SK-N-SH (cell line): Measurements from ENCODE around the gene CAV1. TPM values are rescaled to one million over a fixed set of nuclear protein-coding genes. Genes with fewer than 3 reads are reported as not detected.

Experiments
- CTCF ChIA-PET: fragments of 300-600, 350-600 bp; formaldehyde crosslinking; extraction: SDS; loops from one replicate; lab custom pipeline; 2021; lab: Yijun Ruan, JAX
- POLR2A ChIA-PET: fragments of 350-600 bp; sonication (Branson Sonifier 250); formaldehyde crosslinking; extraction: SDS; loops from one replicate; lab custom pipeline; 2020; ENCODE audit warnings: antibody characterized with exemption, inconsistent platforms; lab: Yijun Ruan, JAX
- DNase-seq: peaks from one replicate; pipeline ENCODE4 v3.0.0; 2012
- H2AFZ ChIP-seq: fragments of 200-600 bp; sonication (generic); 2 replicates; pipeline ENCODE4 v1.8.1; 2016; ENCODE audit warnings: antibody characterized with exemption, mild to moderate bottlenecking, low read depth
- H3F3A ChIP-seq: fragments of 200-600 bp; sonication (generic); replicated peaks from 2 replicates; pipeline ENCODE3; 2016; ENCODE audit warnings: antibody characterized with exemption, mild to moderate bottlenecking; ENCODE audit not compliant: insufficient read depth
- H3K27ac ChIP-seq, 2 experiments: fragments of 200-500 bp in 1 of 2; fragments of 200-600 bp in 1 of 2; sonication (Bioruptor generic) in 1 of 2; sonication (generic), shearing (Covaris generic) in 1 of 2; 2 replicates each; pipeline versions ENCODE4 v1.5.1 to v1.6.1; 2014 to 2016; ENCODE audit warnings: low read depth in 2 of 2, inconsistent platforms in 1 of 2, low read length in 1 of 2, mild to moderate bottlenecking in 1 of 2, mixed read lengths in 1 of 2
- H3K27me3 ChIP-seq: fragments of 200-600 bp; sonication (generic), shearing (Covaris generic); 2 replicates; pipeline ENCODE4 v1.6.1; 2016; ENCODE audit warnings: mixed run types; ENCODE audit not compliant: insufficient read depth
- H3K36me3 ChIP-seq, 2 experiments: fragments of 200-500 bp in 1 of 2; fragments of 200-600 bp in 1 of 2; sonication (Bioruptor generic) in 1 of 2; sonication (generic) in 1 of 2; replicated peaks in 1 of 2; 2 replicates each; pipeline versions ENCODE3 to v1.5.1; 2014 to 2016; ENCODE audit warnings: low read length in 1 of 2, mild to moderate bottlenecking in 1 of 2; ENCODE audit not compliant: insufficient read depth in 2 of 2, control insufficient read depth in 1 of 2
- H3K4me1 ChIP-seq, 2 experiments: fragments of 200-500 bp in 1 of 2; fragments of 200-600 bp in 1 of 2; sonication (Bioruptor generic) in 1 of 2; sonication (generic), shearing (Covaris generic) in 1 of 2; 2 replicates each; pipeline versions ENCODE4 v1.5.1 to v1.6.1; 2014 to 2016; ENCODE audit warnings: low read depth in 1 of 2, low read length in 1 of 2, mixed run types in 1 of 2; ENCODE audit not compliant: insufficient read depth in 2 of 2, control insufficient read depth in 1 of 2
- H3K4me2 ChIP-seq: fragments of 200-600 bp; sonication (generic), shearing (Covaris generic); 2 replicates; pipeline ENCODE4 v1.6.1; 2017; ENCODE audit warnings: mixed run types
- H3K4me3 ChIP-seq, 2 experiments: fragments of 200-500 bp in 1 of 2; fragments of 200-600 bp in 1 of 2; sonication (Bioruptor generic) in 1 of 2; sonication (generic), shearing (Covaris generic) in 1 of 2; 2 replicates each; pipeline versions ENCODE4 v1.5.1 to v1.8.1; 2014 to 2016; ENCODE audit warnings: low read depth in 2 of 2, inconsistent platforms in 1 of 2, low read length in 1 of 2, mild to moderate bottlenecking in 1 of 2, mixed read lengths in 1 of 2, moderate library complexity in 1 of 2
- H3K79me2 ChIP-seq: fragments of 200-600 bp; sonication (generic); 2 replicates; pipeline ENCODE4 v1.8.1; 2017; ENCODE audit warnings: mild to moderate bottlenecking; ENCODE audit not compliant: insufficient read depth
- H3K9ac ChIP-seq: fragments of 200-600 bp; sonication (generic); 2 replicates; pipeline ENCODE4 v1.6.1; 2017; ENCODE audit warnings: mixed run types
- H3K9me2 ChIP-seq: fragments of 200-600 bp; sonication (generic); 2 replicates; pipeline ENCODE4 v1.6.1; 2017; ENCODE audit warnings: mixed run types
- H3K9me3 ChIP-seq: fragments of 200-600 bp; sonication (generic); 2 replicates; pipeline ENCODE4 v1.6.1; 2017; ENCODE audit warnings: mixed run types, mild to moderate bottlenecking, moderate library complexity
- H4K20me1 ChIP-seq: fragments of 200-600 bp; sonication (generic); 2 replicates; pipeline ENCODE4 v1.6.1; 2017; ENCODE audit warnings: mild to moderate bottlenecking, mixed run types; ENCODE audit not compliant: insufficient read depth
- ELF1 ChIP-seq: IDR thresholded peaks from 2 replicates; pipeline ENCODE4 v1.4.0; 2012
- MXI1 ChIP-seq: IDR thresholded peaks from 2 replicates; pipeline ENCODE4 v1.6.1; 2012; ENCODE audit warnings: mild to moderate bottlenecking, low read depth, low read length, improper control_type of control experiment
- RCOR1 ChIP-seq: fragments of 150-350 bp; IDR thresholded peaks from 2 replicates; pipeline ENCODE4 v1.6.1; 2017; ENCODE audit warnings: antibody characterized with exemption, low read length
- polyA plus RNA-seq, 3 experiments: library from polyadenylated mRNA; depleted of rRNA; stranded (reverse); fragments of >200 nt; gene quantifications; 2 replicates each; pipeline ENCODE4 v1.2.3, GENCODE V29; 2012
- TF ChIP-seq, protein P1 (sequence below): IDR thresholded peaks from 2 replicates; pipeline ENCODE4 v1.4.0; 2012; ENCODE audit warnings: low read depth, borderline replicate concordance
- TF ChIP-seq, protein P2 (sequence below): IDR thresholded peaks from 2 replicates; pipeline ENCODE4 v1.4.0; 2012; ENCODE audit warnings: low read depth
- TF ChIP-seq, protein P3 (sequence below): fragments of 200-600 bp; sonication (generic); IDR thresholded peaks from 2 replicates; pipeline ENCODE4 v1.6.1; 2017; ENCODE audit warnings: antibody characterized with exemption, mild to moderate bottlenecking, moderate library complexity
- TF ChIP-seq, protein P4 (sequence below): fragments of 150-350 bp; IDR thresholded peaks from 2 replicates; pipeline ENCODE4 v1.6.1; 2016; ENCODE audit warnings: mild to moderate bottlenecking, low read depth, low read length
- TF ChIP-seq, protein P5 (sequence below): IDR thresholded peaks from 2 replicates; pipeline ENCODE4; 2012
- TF ChIP-seq, protein P6 (sequence below): fragments of 150-350 bp; IDR thresholded peaks from 2 replicates; pipeline ENCODE4 v1.6.1; 2017; ENCODE audit warnings: antibody characterized with exemption, low read length, low read depth, borderline replicate concordance

CAV1 gene
- polyA plus RNA-seq, 1 of the 3 experiments (the other 2 are of a cell fraction): 968 TPM

GRCh38 chr7:116517626-116518025 lies 7.2 kb upstream of the CAV1 start (continued):
- TF ChIP-seq, protein P1, sequence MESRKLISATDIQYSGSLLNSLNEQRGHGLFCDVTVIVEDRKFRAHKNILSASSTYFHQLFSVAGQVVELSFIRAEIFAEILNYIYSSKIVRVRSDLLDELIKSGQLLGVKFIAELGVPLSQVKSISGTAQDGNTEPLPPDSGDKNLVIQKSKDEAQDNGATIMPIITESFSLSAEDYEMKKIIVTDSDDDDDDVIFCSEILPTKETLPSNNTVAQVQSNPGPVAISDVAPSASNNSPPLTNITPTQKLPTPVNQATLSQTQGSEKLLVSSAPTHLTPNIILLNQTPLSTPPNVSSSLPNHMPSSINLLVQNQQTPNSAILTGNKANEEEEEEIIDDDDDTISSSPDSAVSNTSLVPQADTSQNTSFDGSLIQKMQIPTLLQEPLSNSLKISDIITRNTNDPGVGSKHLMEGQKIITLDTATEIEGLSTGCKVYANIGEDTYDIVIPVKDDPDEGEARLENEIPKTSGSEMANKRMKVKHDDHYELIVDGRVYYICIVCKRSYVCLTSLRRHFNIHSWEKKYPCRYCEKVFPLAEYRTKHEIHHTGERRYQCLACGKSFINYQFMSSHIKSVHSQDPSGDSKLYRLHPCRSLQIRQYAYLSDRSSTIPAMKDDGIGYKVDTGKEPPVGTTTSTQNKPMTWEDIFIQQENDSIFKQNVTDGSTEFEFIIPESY: no peak
- TF ChIP-seq, protein P2, sequence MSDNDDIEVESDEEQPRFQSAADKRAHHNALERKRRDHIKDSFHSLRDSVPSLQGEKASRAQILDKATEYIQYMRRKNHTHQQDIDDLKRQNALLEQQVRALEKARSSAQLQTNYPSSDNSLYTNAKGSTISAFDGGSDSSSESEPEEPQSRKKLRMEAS: no peak
- TF ChIP-seq, protein P3, sequence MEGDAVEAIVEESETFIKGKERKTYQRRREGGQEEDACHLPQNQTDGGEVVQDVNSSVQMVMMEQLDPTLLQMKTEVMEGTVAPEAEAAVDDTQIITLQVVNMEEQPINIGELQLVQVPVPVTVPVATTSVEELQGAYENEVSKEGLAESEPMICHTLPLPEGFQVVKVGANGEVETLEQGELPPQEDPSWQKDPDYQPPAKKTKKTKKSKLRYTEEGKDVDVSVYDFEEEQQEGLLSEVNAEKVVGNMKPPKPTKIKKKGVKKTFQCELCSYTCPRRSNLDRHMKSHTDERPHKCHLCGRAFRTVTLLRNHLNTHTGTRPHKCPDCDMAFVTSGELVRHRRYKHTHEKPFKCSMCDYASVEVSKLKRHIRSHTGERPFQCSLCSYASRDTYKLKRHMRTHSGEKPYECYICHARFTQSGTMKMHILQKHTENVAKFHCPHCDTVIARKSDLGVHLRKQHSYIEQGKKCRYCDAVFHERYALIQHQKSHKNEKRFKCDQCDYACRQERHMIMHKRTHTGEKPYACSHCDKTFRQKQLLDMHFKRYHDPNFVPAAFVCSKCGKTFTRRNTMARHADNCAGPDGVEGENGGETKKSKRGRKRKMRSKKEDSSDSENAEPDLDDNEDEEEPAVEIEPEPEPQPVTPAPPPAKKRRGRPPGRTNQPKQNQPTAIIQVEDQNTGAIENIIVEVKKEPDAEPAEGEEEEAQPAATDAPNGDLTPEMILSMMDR: no peak
- TF ChIP-seq, all 33 proteins: peak for 0

DNA sequence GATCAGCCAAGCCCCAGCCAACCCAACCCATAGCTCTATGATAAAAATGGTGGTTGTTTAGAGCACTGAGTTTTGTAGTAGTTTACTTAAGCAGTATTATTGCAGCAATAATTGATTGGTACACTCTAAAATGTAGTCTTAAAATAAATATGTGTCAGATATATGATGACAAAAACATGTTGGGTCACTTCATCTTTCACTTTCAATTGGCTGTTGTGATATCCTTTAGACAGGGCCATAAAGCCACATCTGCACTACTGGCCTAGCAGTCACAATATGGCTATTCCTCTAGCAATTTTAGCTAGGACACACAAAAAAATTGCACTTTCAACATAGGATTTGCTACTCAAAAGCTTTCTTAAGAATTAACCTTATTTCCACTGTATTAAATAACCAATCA lies 5.9 kb upstream of the CAV1 start:
- Histone ChIP-seq H3K4me3 (no peak overlapping the region), H2AFZ (no peak overlapping the region), H3K9ac (no peak overlapping the region), H3K9me2 (no peaks in the 10 kb centered on the region), H4K20me1 (no peaks in the 10 kb centered on the region), H3K9me3 (no peaks in the 10 kb centered on the region; the same call in 1 of the 2 replicates), H3K27me3 (no peaks in the 10 kb centered on the region), H3K79me2 (no peaks in the 10 kb centered on the region), H3K36me3 (no peaks in the 10 kb centered on the region), H3K27ac (no peak overlapping the region), H3K4me2 (no peak overlapping the region), H3K4me1 (peaks cover 0 to 57% of the 10 kb centered on the region in 2 experiments; a peak in 3 of 4 replicates), H3F3A (peaks cover 43% of the 10 kb centered on the region)
- TF ChIP-seq, protein P4, sequence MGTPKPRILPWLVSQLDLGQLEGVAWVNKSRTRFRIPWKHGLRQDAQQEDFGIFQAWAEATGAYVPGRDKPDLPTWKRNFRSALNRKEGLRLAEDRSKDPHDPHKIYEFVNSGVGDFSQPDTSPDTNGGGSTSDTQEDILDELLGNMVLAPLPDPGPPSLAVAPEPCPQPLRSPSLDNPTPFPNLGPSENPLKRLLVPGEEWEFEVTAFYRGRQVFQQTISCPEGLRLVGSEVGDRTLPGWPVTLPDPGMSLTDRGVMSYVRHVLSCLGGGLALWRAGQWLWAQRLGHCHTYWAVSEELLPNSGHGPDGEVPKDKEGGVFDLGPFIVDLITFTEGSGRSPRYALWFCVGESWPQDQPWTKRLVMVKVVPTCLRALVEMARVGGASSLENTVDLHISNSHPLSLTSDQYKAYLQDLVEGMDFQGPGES: no peak
- TF ChIP-seq, protein P1: no peak
- TF ChIP-seq ELF1: no peak
- TF ChIP-seq, protein P2: no peak
- no peak for TF ChIP-seq RCOR1
- TF ChIP-seq MXI1: no peak
- TF ChIP-seq, protein P5, sequence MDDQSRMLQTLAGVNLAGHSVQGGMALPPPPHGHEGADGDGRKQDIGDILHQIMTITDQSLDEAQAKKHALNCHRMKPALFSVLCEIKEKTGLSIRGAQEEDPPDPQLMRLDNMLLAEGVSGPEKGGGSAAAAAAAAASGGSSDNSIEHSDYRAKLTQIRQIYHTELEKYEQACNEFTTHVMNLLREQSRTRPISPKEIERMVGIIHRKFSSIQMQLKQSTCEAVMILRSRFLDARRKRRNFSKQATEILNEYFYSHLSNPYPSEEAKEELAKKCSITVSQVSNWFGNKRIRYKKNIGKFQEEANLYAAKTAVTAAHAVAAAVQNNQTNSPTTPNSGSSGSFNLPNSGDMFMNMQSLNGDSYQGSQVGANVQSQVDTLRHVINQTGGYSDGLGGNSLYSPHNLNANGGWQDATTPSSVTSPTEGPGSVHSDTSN: no peak
- TF ChIP-seq, protein P6, sequence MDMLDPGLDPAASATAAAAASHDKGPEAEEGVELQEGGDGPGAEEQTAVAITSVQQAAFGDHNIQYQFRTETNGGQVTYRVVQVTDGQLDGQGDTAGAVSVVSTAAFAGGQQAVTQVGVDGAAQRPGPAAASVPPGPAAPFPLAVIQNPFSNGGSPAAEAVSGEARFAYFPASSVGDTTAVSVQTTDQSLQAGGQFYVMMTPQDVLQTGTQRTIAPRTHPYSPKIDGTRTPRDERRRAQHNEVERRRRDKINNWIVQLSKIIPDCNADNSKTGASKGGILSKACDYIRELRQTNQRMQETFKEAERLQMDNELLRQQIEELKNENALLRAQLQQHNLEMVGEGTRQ: no peak
- POLR2A ChIA-PET: no interaction called here
- no peak for DNase-seq
- CTCF ChIA-PET: interaction anchor here (0.9 to 1.2 kb wide), 3 partner anchors 70 to 346 kb away, joined by 3 to 4 read pairs (median 4); no protein-coding TSS in a partner anchor
